ENCODE measurements around the gene SLC7A1. TPM values are rescaled to one million over a fixed set of nuclear protein-coding genes. Genes with fewer than 3 reads are reported as not detected.

The SLC7A1 gene
- total RNA-seq, 1 donor from 2014 or later = 91.5 TPM

GRCh38 chr13:29510651-29511084, 84.8 kb downstream of the SLC7A1 start:
- TF ChIP-seq CTCF (IDR thresholded peaks at IDR 0.05; ENCODE audit: insufficient read depth, low read length, poor library complexity, severe bottlenecking) = no peak
- H3K27me3 ChIP-seq (ENCODE audit: control insufficient read depth, insufficient read depth, low read length) = no peaks in the 10 kb centered on the region
- no peak for DNase-seq (ENCODE audit: low read depth)
- peaks cover 2% of the 10 kb centered on the region for H3K36me3 ChIP-seq (ENCODE audit: control insufficient read depth, insufficient read depth, low read length)
- no peak overlapping the region for H3K4me3 ChIP-seq (ENCODE audit: low read depth, low read length)

GRCh38 chr13:29509999-29510589, 85.4 kb downstream of the SLC7A1 start:
- no peak for TF ChIP-seq CTCF (IDR thresholded peaks at IDR 0.05; ENCODE audit: insufficient read depth, low read length, poor library complexity, severe bottlenecking)
- H3K27me3 ChIP-seq (ENCODE audit: control insufficient read depth, insufficient read depth, low read length) = no peaks in the 10 kb centered on the region
- H3K36me3 ChIP-seq (ENCODE audit: control insufficient read depth, insufficient read depth, low read length) = no peaks in the 10 kb centered on the region

DNA sequence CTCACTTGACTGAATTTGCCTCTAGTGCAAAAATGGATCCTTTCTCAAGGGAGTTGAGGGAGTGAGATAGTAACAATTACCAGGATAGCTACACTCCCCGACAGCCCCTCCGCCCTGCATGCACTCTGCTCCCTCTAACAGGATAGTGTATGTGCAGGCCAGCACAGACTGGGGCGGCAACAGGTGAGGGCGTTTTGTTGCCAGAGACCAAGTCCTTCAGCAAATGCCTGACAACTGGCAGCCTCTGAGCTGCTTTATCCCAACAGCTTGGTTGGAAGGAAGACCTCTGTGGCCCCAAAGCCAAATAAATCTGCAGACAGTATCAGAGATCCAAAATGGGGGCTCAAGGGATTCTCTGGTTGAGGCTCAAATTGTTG, 86.6 kb downstream of the SLC7A1 start:
- no peak for DNase-seq (ENCODE audit: low read depth)
- no peak for TF ChIP-seq CTCF (IDR thresholded peaks at IDR 0.05; ENCODE audit: insufficient read depth, low read length, poor library complexity, severe bottlenecking)
- Histone ChIP-seq H3K36me3 (ENCODE audit: control insufficient read depth, insufficient read depth, low read length) (no peaks in the 10 kb centered on the region), H3K4me3 (ENCODE audit: low read depth, low read length) (no peak overlapping the region), H3K27me3 (ENCODE audit: control insufficient read depth, insufficient read depth, low read length) (peaks cover 3% of the 10 kb centered on the region)

More at GRCh38 chr13:29509999-29510589, 85.4 kb downstream of the SLC7A1 start:
- no peak for DNase-seq (ENCODE audit: low read depth)
- H3K4me3 ChIP-seq (ENCODE audit: low read depth, low read length) = no peak overlapping the region

GRCh38 chr13:29508130-29508875, 87.2 kb downstream of the SLC7A1 start:
- H3K36me3 ChIP-seq (ENCODE audit: control insufficient read depth, insufficient read depth, low read length) = no peaks in the 10 kb centered on the region
- peak; percentile 42 for DNase-seq (ENCODE audit: low read depth)
- peaks cover 3% of the 10 kb centered on the region for H3K27me3 ChIP-seq (ENCODE audit: control insufficient read depth, insufficient read depth, low read length)
- no peak overlapping the region for H3K4me3 ChIP-seq (ENCODE audit: low read depth, low read length)
- TF ChIP-seq CTCF (IDR thresholded peaks at IDR 0.05; ENCODE audit: insufficient read depth, low read length, poor library complexity, severe bottlenecking) = peak; percentile 97

GRCh38 chr13:29507356-29507755, 88.1 kb downstream of the SLC7A1 start:
- Histone ChIP-seq H3K4me3 (ENCODE audit: low read depth, low read length) (no peak overlapping the region), H3K27me3 (ENCODE audit: control insufficient read depth, insufficient read depth, low read length) (peaks cover 7% of the 10 kb centered on the region), H3K36me3 (ENCODE audit: control insufficient read depth, insufficient read depth, low read length) (no peaks in the 10 kb centered on the region)
- TF ChIP-seq CTCF (IDR thresholded peaks at IDR 0.05; ENCODE audit: insufficient read depth, low read length, poor library complexity, severe bottlenecking) = no peak
- peak; percentile 28 for DNase-seq (ENCODE audit: low read depth)
